ENCODE results near the gene ITGAV.

- no peak for TF ChIP-seq CTCF (IDR thresholded peaks at IDR 0.05)
- TF ChIP-seq EZH2phosphoT487 (IDR thresholded peaks at IDR 0.05): no peak
These were observed 29.6 kb upstream of the ITGAV start for GRCh38 chr2:186560254-186560653.
